GDM1 (cell line): ENCODE results near the gene CELSR3.

Source experiments
- DNase-seq: peaks from one replicate; lab custom pipeline; 2025; lab: John Stamatoyannopoulos, UW

CELSR3 gene

DNA sequence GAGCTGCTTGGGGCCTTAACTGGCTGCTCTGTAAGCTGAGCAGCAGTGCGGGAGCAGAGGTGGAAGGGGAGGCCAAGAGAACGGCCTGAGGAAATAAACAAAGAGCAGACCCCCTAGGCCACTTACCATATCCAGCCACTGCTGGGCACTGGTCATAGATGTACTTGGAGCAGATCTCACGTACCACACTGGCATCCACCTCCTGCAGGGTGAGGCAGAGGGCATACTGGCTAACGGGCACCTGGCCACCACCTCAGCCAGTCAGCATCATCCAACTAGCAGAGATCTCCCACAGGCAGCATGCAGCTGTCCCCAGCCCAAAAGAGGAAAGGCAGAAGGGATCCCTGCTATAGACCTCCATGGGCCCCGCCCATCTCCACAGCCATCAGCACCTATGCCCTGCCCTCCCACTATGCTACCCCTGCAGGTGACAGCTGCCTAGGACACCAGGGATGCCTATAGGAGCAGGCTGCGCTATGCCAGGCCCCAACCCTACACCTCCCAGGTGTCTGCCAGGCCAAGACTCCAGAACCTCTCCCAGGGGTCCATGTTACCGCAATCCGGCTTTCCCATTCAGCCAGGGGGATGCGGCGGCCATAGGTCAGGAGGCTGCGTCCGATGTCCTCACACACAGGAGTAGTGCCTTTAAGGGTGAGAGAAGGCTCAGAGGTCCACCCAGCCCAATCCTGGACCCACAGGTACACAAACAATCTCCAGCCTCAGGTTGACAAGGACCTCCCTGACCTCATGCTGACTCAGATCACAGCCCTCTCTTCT is 63.0 kb downstream of the CELSR3 start:
- DNase-seq, result no peak

DNA sequence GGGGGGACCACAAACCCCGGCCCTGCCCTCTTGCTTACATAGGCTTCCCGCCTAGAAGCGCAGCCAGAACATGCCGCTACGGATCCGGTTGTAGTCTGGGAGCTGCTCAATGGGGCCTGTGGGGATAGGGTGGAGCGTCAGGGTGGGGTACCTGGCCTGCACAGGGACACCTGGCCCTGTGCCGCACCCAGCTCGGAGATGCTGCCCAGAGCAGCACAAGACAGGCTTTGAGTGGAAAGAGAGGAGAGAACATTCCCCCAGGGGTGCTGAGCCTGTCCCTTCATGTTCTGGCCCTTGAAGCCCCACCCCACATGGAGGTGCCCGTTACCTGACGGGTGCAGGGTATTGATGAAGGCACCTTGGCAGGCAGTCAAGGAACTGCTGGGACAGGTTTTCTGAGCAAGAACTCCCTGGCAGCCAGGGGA is 63.6 kb downstream of the CELSR3 start:
- DNase-seq, result no peak

DNA sequence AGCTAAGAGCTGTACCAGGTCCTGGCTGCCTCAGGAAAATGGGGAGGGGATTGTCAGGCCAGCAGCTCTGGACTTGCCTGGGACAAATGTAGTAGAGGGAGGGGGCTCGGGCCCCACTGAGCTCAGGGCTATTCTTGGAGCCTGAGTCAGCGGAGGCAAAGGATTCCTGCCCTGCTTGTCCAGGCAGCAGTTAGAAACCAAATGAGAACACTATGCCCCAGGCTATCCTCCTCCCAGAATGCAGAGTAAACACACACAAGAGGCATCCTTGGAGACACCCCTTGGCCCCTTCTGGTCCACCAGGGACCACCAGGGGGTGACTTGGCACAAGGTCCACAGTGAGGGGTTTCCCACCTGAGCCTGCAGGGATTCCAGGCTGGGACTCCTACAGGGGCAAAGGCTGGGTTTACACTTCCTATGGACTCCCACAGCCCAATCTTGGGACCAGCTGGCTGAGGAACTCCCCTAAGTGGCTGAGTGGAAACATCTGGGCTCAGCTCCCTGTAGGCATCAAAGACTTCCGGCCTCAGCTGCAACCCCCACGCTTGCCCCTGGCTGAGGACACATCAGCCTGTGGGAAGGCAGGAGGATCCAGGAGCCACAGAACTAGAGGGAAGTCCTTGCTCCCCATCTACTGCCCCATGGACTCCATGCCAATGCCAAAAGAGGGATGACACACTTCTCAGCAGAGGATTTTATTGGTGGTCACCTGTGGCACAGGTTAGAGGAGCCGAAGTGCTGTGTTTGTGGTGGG is 64.2 kb downstream of the CELSR3 start:
- DNase-seq, result no peak

GRCh38 chr3:48597408-48597800 is 65.3 kb downstream of the CELSR3 start:
- no peak for DNase-seq

DNA sequence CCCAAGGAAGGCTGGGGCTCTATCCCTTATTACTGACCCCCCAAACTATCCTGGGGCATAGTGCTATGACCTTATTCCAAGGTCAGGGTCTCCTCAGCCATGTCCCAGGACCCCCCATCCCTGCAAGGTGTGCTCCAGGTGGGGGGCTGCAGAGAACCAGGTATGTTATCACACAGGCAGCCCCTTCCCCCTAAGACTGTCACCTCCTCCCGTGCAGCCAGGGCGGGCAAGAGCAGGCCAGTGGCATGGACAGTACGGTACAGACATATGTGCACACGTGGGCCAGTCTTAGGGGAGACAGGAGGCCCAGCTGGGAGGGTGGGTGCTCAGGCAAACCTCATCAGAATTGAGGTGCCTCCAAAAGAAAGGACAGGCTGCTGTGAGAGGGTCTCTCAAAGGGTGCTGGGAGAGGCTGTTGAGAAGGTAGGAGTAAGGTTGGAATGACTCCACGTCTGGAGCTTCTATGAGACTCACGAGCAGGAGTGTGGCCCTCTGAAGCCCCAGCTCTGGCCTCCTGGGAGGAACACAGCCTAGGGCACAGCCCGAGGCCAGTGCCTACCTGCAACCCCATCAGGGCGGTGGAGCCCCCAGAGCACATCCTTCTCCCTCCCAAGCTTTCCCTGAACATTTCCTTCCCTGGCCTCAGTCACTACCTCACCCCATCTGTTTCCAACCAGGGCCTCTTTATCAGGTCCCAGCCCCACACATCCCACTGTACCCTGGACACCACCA is 65.8 kb downstream of the CELSR3 start:
- DNase-seq, result no peak

- no peak for DNase-seq
Observed at GRCh38 chr3:48596157-48596556, 66.5 kb downstream of the CELSR3 start.

DNA sequence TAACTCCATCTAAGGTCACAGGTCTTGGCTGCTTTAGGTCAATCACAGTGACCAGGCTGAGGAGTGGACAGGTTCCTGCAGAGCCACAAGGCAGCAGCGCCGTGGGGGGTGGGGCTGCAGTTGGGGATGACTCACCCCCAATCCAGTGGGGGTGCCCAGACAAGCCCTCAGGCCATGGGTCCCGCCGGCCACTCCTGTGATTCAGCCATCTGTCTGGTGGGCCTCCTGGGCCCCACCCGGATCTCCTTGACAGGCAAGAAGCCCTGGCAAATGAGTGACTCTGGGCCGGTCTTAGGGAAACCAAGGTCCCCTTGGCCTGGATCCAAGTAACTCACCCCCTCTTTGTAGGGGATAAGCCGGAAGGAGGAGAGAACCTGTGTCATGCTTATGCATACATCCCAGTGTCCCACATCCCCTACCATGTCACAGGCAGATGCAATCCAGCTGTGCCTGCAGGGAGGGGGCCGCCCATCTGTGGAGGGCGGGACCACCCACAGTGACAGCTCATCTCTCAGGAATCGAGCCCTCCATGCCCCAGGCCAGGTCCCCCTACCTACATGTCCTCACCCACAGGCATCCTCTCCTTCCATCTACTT is 67.1 kb downstream of the CELSR3 start:
- no peak for DNase-seq

- DNase-seq, result no peak
Observed at GRCh38 chr3:48595075-48595525, 67.6 kb downstream of the CELSR3 start, which contains the start of gene COL7A1. COL7A1 (minus strand) TSS chr3:48595329; CDS start chr3:48595159, 170 bp downstream.

DNA sequence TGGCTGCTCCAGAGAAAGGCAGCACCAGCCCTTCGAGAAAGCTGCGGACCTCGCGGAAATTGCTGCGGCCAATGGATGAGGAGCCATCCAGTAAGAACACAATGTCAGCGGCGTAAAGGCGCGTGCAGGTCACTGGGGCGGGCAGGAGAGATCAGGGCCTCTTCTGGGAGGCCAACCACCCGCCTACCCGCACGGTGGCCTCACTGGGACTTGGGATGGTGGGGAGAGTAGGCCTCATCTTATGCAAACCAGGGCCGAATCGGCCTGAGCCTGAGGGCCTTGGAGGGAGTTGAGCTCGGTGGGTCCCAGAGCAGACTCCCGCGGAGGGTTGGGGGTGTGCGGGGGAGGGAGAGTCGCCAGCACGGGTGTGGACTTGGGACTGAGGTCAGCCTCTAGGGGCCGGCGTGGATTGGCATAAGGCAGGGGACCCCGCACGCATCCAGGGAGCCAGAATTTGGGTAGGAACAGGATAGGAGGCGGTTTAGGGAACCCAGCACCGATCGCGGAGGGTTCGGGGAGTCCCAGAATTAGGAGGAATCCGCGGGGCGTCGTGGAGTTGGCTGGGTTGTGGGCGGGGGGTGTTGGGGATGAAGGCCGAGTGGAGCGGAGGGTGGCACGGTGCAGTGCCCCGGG is 68.2 kb downstream of the CELSR3 start:
- DNase-seq, result no peak

DNA sequence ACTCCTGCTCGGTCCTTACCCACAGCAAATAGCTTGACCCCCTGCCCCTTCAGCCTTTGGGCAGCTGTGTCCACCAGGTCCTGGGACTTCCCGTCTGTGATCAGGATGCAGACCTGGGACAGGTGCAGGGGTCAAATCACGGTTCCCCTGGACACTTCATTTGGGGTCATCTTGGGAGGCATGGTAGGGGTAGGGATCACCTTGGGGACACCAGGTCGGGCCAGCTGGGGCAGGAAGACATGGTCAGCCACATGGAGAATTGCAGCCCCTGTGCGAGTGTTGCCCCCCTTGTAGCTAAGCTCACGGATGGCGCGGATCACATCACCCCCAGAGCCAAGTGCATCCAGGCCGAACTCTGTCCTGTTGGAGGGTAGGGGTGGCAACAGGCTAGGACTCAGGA is 69.3 kb downstream of the CELSR3 start:
- DNase-seq, result no peak

GRCh38 chr3:48592519-48593087 is 70.1 kb downstream of the CELSR3 start:
- DNase-seq, result no peak

- DNase-seq, result no peak
Observed at GRCh38 chr3:48591886-48592518, 70.7 kb downstream of the CELSR3 start.

DNA sequence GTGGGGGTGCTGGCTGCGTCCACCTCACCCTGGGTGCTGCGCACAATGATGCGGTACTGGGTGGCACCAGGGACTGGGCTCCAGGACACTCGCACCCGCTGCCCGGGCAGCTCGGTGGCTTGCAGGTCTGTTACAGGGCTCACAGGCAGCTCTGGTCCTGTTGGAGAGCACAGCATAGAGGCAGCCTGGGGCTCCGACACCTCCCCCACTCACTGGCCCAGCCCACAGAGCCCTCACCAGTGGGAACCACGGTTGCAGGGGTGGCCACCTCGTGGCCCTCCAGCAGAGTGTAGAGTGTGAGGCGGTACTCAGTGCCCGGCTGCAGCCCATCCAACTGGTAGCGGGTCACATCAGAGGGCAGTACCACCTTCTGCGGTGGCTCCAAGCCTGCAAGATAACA is 71.2 kb downstream of the CELSR3 start:
- no peak for DNase-seq

- DNase-seq, result no peak
Observed at GRCh38 chr3:48588230-48588629, 74.5 kb downstream of the CELSR3 start.

DNA sequence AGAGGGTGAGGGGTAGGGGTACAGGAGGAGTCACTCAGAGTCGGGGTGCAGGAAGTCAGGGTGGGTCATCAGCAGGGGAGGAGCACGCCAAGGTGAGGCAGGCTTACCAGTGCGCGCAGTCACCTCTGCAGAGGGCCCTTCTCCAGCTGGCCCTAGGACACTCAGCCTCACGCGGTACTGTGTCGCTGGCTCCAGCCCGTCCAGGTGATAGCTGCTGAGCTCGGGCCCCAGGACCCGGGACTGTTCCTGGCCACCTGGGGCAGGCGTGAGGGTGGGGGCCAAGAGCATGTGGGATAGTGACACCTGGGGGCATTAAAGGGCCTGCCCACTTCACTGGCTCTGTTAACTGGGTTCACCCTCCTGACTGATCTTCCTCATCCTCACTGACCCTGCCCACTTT is 75.0 kb downstream of the CELSR3 start:
- DNase-seq, result no peak
